ENCODE data around the gene TTPAL. TPM values are rescaled to one million over a fixed set of nuclear protein-coding genes. Genes with fewer than 3 reads are reported as not detected.
A peak's percentile ranks its signal among the peaks of the same experiment; 100 is the strongest.

Gene TTPAL
- total RNA-seq, 1 experiment from 2014 or later: 14.0 TPM

GRCh38 chr20:44497761-44498160 is 22.1 kb downstream of the TTPAL start:
- H2AFZ ChIP-seq (ENCODE audit: low read length): no peak overlapping the region
- peaks cover 30% of the 10 kb centered on the region for H3F3A ChIP-seq (ENCODE audit: low read length, unreplicated experiment)
- ChIA-PET CTCF (interaction anchor here (0.6 kb wide), 1 partner anchor 40 kb away, joined by 4 read pairs; no protein-coding TSS in a partner anchor), POLR2A (ENCODE audit: unreplicated experiment) (interaction anchor here (0.5 to 0.6 kb wide), 2 partner anchors 21 to 26 kb away, joined by 3 to 6 read pairs; no protein-coding TSS in a partner anchor)
- peaks cover 5% of the 10 kb centered on the region; the same call in 1 of the 2 replicates for H3K79me2 ChIP-seq (ENCODE audit: low read length)
- DNase-seq (no peak), ATAC-seq (no peak)
- 0 out of 2 replicates have a peak overlapping the region, but pooled peaks have one; percentile 6 for H3K4me3 ChIP-seq (ENCODE audit: low read length)
- H3K36me3 ChIP-seq (ENCODE audit: low read depth, low read length): peaks cover 53% of the 10 kb centered on the region
- intact Hi-C loops (cut with micrococcal nuclease): loop anchor here (1.0 kb wide), 1 partner anchor 113 kb away; no protein-coding TSS in a partner anchor
- H3K9me3 ChIP-seq (ENCODE audit: low read length): no peaks in the 10 kb centered on the region
- no TSS peak for BruUV-seq (replicated peaks)
- peak overlapping the region; percentile 92 for H3K9ac ChIP-seq (ENCODE audit: low read length)
- H3K27me3 ChIP-seq (ENCODE audit: low read length): no peaks in the 10 kb centered on the region
- H3K27ac ChIP-seq (ENCODE audit: low read length): peak overlapping the region; percentile 96
- H3K4me1 ChIP-seq (ENCODE audit: insufficient read depth, low read length): peaks cover 50% of the 10 kb centered on the region
- no peak for TF ChIP-seq EZH2phosphoT487 (IDR thresholded peaks at IDR 0.05; ENCODE audit: borderline replicate concordance, low read length)
- no peak for TF ChIP-seq CTCF (conservative IDR thresholded peaks at IDR 0.05; ENCODE audit: low read depth, low read length)
- no peak for TF ChIP-seq EZH2 (IDR thresholded peaks at IDR 0.05; ENCODE audit: low read length, unreplicated experiment)
- peak overlapping the region; percentile 49 for H3K4me2 ChIP-seq (ENCODE audit: low read length)
- H4K20me1 ChIP-seq (ENCODE audit: low read length): no peaks in the 10 kb centered on the region
- H3K9me2 ChIP-seq (replicated peaks; ENCODE audit: low read length): no peaks in the 10 kb centered on the region

- Histone ChIP-seq H3K4me1 (ENCODE audit: insufficient read depth, low read length) (peaks cover 30% of the 10 kb centered on the region), H3K4me3 (ENCODE audit: low read length) (no peak overlapping the region), H3K36me3 (ENCODE audit: low read depth, low read length) (peaks cover 60% of the 10 kb centered on the region), H3K9me3 (ENCODE audit: low read length) (no peaks in the 10 kb centered on the region), H3K4me2 (ENCODE audit: low read length) (no peak overlapping the region), H3K9me2 (replicated peaks; ENCODE audit: low read length) (no peaks in the 10 kb centered on the region), H3K27me3 (ENCODE audit: low read length) (no peaks in the 10 kb centered on the region), H3K79me2 (ENCODE audit: low read length) (0 out of 2 replicates have a peak, but pooled peaks cover 5% of the 10 kb centered on the region), H3K9ac (ENCODE audit: low read length) (no peak overlapping the region), H2AFZ (ENCODE audit: low read length) (no peak overlapping the region), H3K27ac (ENCODE audit: low read length) (peak overlapping the region; percentile 96; the same call in 1 of the 2 replicates), H3F3A (ENCODE audit: low read length, unreplicated experiment) (peaks cover 17% of the 10 kb centered on the region), H4K20me1 (ENCODE audit: low read length) (no peaks in the 10 kb centered on the region)
- ChIA-PET POLR2A (ENCODE audit: unreplicated experiment) (no interaction called here), CTCF (no interaction called here)
- intact Hi-C loops (cut with micrococcal nuclease): no loop called here
- no peak for ATAC-seq
- no peak for DNase-seq
- no TSS peak for BruUV-seq (replicated peaks)
- TF ChIP-seq EZH2 (IDR thresholded peaks at IDR 0.05; ENCODE audit: low read length, unreplicated experiment): no peak
- no peak for TF ChIP-seq EZH2phosphoT487 (IDR thresholded peaks at IDR 0.05; ENCODE audit: borderline replicate concordance, low read length)
- TF ChIP-seq CTCF (conservative IDR thresholded peaks at IDR 0.05; ENCODE audit: low read depth, low read length): no peak
These were observed 24.5 kb downstream of the TTPAL start for GRCh38 chr20:44500221-44500620.

- Histone ChIP-seq H3K79me2 (ENCODE audit: low read length) (0 out of 2 replicates have a peak, but pooled peaks cover 5% of the 10 kb centered on the region), H3K9ac (ENCODE audit: low read length) (no peak overlapping the region), H3K9me2 (replicated peaks; ENCODE audit: low read length) (no peaks in the 10 kb centered on the region), H4K20me1 (ENCODE audit: low read length) (no peaks in the 10 kb centered on the region), H3K27ac (ENCODE audit: low read length) (no peak overlapping the region), H3K36me3 (ENCODE audit: low read depth, low read length) (peaks cover 60% of the 10 kb centered on the region), H3K4me3 (ENCODE audit: low read length) (no peak overlapping the region), H3K4me2 (ENCODE audit: low read length) (no peak overlapping the region), H3K4me1 (ENCODE audit: insufficient read depth, low read length) (peaks cover 21% of the 10 kb centered on the region), H3F3A (ENCODE audit: low read length, unreplicated experiment) (peaks cover 10% of the 10 kb centered on the region), H3K9me3 (ENCODE audit: low read length) (no peaks in the 10 kb centered on the region), H3K27me3 (ENCODE audit: low read length) (no peaks in the 10 kb centered on the region), H2AFZ (ENCODE audit: low read length) (no peak overlapping the region)
- intact Hi-C loops (cut with micrococcal nuclease): no loop called here
- no peak for ATAC-seq
- BruUV-seq (replicated peaks): no TSS peak
- CTCF ChIA-PET: no interaction called here
- DNase-seq: no peak
- TF ChIP-seq EZH2 (IDR thresholded peaks at IDR 0.05; ENCODE audit: low read length, unreplicated experiment) (no peak), EZH2phosphoT487 (IDR thresholded peaks at IDR 0.05; ENCODE audit: borderline replicate concordance, low read length) (no peak), CTCF (conservative IDR thresholded peaks at IDR 0.05; ENCODE audit: low read depth, low read length) (no peak)
- POLR2A ChIA-PET (ENCODE audit: unreplicated experiment): no interaction called here
These were observed 25.8 kb downstream of the TTPAL start for GRCh38 chr20:44501448-44501847.
